GM19452 (cell line): ENCODE results near the gene SLC26A11.
A peak's percentile ranks its signal among the peaks of the same experiment; 100 is the strongest.
"Not testable (repeated sequence)": the region's sequence is repeated elsewhere in the genome, so short reads cannot be mapped to it uniquely, and the experiment has no call there.

ENCODE experiments used
- ATAC-seq: cut with Tn5 transposase; IDR thresholded peaks from one replicate; pipeline ENCODE4 v1.9.1; 2021; ENCODE audit not compliant: unreplicated experiment

SLC26A11 gene

GRCh38 chr17:80260069-80260535, 39.9 kb downstream of the SLC26A11 start:
- ATAC-seq: no peak

GRCh38 chr17:80260791-80261158, 40.5 kb downstream of the SLC26A11 start, which contains the start of gene RNF213:
RNF213 (plus strand) TSS chr17:80260852; CDS start chr17:80263682, 2,830 bp downstream.
- no peak for ATAC-seq

GRCh38 chr17:80261159-80261894, 41.1 kb downstream of the SLC26A11 start:
- ATAC-seq: no peak

- no peak for ATAC-seq
These were observed 41.7 kb downstream of the SLC26A11 start for GRCh38 chr17:80261895-80262279.

GRCh38 chr17:80262291-80262690, 42.1 kb downstream of the SLC26A11 start:
- ATAC-seq: no peak

- ATAC-seq: no peak
These were observed 42.6 kb downstream of the SLC26A11 start for GRCh38 chr17:80262775-80263244.

GRCh38 chr17:80263253-80264204, 43.3 kb downstream of the SLC26A11 start:
- peak; percentile 39 for ATAC-seq

GRCh38 chr17:80264205-80265075, 44.2 kb downstream of the SLC26A11 start:
- ATAC-seq: no peak

GRCh38 chr17:80265205-80266068, 45.2 kb downstream of the SLC26A11 start:
- peak; percentile 38 for ATAC-seq

- no peak for ATAC-seq
These were observed 47.2 kb downstream of the SLC26A11 start for GRCh38 chr17:80267391-80267790.

- ATAC-seq: no peak
These were observed 48.2 kb downstream of the SLC26A11 start for GRCh38 chr17:80268427-80268826.

GRCh38 chr17:80269405-80269807, 49.2 kb downstream of the SLC26A11 start:
- no peak for ATAC-seq

- no peak for ATAC-seq
These were observed 49.9 kb downstream of the SLC26A11 start for GRCh38 chr17:80270104-80270503.

- no peak for ATAC-seq
These were observed 50.6 kb downstream of the SLC26A11 start for GRCh38 chr17:80270836-80271235.

- ATAC-seq: no peak
These were observed 52.1 kb downstream of the SLC26A11 start for GRCh38 chr17:80272366-80272765.

- ATAC-seq: no peak
These were observed 54.1 kb downstream of the SLC26A11 start for GRCh38 chr17:80274331-80274730.

- ATAC-seq: no peak
These were observed 54.7 kb downstream of the SLC26A11 start for GRCh38 chr17:80274871-80275449.

GRCh38 chr17:80275857-80276256, 55.6 kb downstream of the SLC26A11 start:
- ATAC-seq: not testable (repeated sequence)
